OCI-M1 (cell line): ENCODE data around the gene ZMIZ1.

Source experiments
- DNase-seq: peaks from one replicate; lab custom pipeline; 2025; lab: John Stamatoyannopoulos, UW

Gene ZMIZ1

GRCh38 chr10:79079490-79080355 is 11.0 kb downstream of the ZMIZ1 start:
- DNase-seq = no peak

GRCh38 chr10:79081353-79082034 is 12.7 kb downstream of the ZMIZ1 start:
- DNase-seq = no peak

GRCh38 chr10:79082035-79082373 is 13.2 kb downstream of the ZMIZ1 start:
- DNase-seq = no peak

GRCh38 chr10:79082631-79083596 is 14.1 kb downstream of the ZMIZ1 start:
- peak; percentile 63 for DNase-seq

- DNase-seq = peak; percentile 98
Measured at GRCh38 chr10:79084012-79084971, 15.5 kb downstream of the ZMIZ1 start.

GRCh38 chr10:79084972-79085597 is 16.3 kb downstream of the ZMIZ1 start:
- DNase-seq = no peak

- DNase-seq = no peak
Measured at GRCh38 chr10:79086822-79087221, 18.1 kb downstream of the ZMIZ1 start.

- no peak for DNase-seq
Measured at GRCh38 chr10:79087721-79088120, 19.0 kb downstream of the ZMIZ1 start.

- DNase-seq = no peak
Measured at GRCh38 chr10:79088176-79088575, 19.4 kb downstream of the ZMIZ1 start.

GRCh38 chr10:79088613-79089355 is 20.0 kb downstream of the ZMIZ1 start:
- DNase-seq = no peak

GRCh38 chr10:79089632-79090031 is 20.9 kb downstream of the ZMIZ1 start:
- DNase-seq = no peak

GRCh38 chr10:79090134-79090803 is 21.5 kb downstream of the ZMIZ1 start:
- DNase-seq = peak; percentile 23

- peak; percentile 37 for DNase-seq
Measured at GRCh38 chr10:79092292-79092896, 23.6 kb downstream of the ZMIZ1 start.

GRCh38 chr10:79093658-79094411 is 25.1 kb downstream of the ZMIZ1 start:
- peak; percentile 98 for DNase-seq

- peak; percentile 25 for DNase-seq
Measured at GRCh38 chr10:79094412-79095175, 25.8 kb downstream of the ZMIZ1 start.

GRCh38 chr10:79095316-79095715 is 26.6 kb downstream of the ZMIZ1 start:
- DNase-seq = no peak

GRCh38 chr10:79096514-79096913 is 27.7 kb downstream of the ZMIZ1 start:
- no peak for DNase-seq
